ENCODE results near the gene CDKAL1.

CDKAL1 gene

DNA sequence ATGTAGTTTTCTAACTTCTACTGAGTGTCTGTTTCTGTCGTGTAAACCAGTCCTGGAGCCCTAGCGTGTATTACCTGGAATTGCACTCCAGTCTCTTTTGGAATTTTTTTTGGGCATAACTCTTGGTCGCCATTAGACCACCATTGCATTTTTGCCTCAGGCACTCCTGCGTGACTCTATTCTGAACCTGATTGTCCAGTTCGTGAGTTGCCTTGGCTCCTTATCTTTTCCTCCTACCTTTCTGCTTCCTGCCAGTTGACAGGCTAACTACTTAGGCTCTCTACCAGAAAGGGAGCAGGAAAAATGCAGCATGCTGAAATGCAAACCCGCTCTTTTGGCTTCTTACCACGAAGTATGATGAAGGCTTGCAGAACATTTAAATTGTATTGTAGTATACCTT, 568.4 kb downstream of the CDKAL1 start:
- H3K27ac ChIP-seq = no peak overlapping the region
- TF ChIP-seq, protein P1, sequence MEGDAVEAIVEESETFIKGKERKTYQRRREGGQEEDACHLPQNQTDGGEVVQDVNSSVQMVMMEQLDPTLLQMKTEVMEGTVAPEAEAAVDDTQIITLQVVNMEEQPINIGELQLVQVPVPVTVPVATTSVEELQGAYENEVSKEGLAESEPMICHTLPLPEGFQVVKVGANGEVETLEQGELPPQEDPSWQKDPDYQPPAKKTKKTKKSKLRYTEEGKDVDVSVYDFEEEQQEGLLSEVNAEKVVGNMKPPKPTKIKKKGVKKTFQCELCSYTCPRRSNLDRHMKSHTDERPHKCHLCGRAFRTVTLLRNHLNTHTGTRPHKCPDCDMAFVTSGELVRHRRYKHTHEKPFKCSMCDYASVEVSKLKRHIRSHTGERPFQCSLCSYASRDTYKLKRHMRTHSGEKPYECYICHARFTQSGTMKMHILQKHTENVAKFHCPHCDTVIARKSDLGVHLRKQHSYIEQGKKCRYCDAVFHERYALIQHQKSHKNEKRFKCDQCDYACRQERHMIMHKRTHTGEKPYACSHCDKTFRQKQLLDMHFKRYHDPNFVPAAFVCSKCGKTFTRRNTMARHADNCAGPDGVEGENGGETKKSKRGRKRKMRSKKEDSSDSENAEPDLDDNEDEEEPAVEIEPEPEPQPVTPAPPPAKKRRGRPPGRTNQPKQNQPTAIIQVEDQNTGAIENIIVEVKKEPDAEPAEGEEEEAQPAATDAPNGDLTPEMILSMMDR (conservative IDR thresholded peaks at IDR 0.05) = no peak

DNA sequence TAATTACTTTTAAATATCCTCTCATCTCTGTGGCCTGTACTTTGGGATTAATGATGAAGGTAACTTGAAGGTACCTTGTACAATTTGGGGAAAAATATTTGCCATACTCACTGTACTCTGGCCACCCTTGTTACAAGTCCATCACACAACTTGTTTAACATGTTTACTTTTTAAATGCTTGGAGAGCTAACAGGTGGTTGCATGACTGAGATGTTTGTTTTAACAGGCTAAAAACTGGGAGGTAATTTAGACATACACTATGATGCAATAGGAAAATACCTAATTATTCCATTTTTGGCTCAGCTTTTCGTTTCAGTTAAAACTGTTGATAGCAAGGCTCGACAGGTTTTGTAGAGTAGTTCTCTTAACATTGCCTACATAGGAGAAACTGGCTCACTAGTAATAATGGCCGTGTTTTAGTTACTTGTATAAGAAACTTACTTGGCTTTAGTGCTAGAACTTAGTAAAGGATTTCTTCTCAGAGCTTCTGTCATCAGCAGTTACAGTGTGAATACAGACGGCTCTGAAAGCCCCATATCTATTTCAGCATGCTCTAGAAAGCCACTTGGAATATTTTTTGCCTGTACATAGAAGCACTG, 569.5 kb downstream of the CDKAL1 start:
- H3K27ac ChIP-seq = peak overlapping the region; percentile 62

DNA sequence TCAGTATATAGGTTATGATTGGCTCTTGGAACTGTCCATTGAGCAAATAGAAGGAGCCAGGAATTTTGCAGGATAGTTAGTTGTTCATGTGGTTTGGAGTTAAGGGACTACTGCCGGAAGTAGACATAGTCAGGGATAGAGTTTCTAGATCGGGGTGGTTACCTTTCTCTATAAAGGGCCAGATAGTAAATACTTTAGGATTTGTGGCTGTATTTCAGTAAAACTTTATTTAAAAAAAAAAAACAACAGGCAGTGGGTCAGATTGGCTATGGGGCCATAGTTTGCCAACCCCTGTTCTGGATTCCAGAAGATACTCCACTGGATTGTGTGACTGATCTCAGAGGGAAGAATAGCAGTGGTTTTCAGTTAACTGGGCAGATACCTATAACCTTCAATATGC, 570.0 kb downstream of the CDKAL1 start:
- H3K27ac ChIP-seq = peak overlapping the region; percentile 62
- TF ChIP-seq, protein P1 (conservative IDR thresholded peaks at IDR 0.05) = no peak

More for the DNA sequence above, 569.5 kb downstream of the CDKAL1 start:
- TF ChIP-seq, protein P1 (conservative IDR thresholded peaks at IDR 0.05) = no peak

DNA sequence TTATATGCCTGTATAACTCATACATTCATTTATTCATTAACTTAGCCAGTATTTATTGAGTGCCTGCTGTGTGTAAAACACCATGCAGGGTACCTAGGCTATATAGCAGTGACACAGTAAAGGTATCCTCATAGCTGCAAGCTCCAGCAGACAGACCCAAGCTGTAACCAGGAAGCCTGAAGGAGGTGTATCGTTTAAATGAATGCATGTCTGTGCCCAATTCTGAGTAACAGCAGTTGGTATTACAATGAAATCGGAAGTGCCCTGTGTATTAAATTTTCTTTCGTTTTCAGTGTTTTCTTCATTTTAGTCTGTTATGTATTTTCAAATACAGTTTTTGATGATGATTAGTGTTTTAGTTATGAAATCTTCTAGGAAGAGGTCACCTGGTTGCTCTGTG, 573.5 kb downstream of the CDKAL1 start:
- no peak overlapping the region for H3K27ac ChIP-seq

DNA sequence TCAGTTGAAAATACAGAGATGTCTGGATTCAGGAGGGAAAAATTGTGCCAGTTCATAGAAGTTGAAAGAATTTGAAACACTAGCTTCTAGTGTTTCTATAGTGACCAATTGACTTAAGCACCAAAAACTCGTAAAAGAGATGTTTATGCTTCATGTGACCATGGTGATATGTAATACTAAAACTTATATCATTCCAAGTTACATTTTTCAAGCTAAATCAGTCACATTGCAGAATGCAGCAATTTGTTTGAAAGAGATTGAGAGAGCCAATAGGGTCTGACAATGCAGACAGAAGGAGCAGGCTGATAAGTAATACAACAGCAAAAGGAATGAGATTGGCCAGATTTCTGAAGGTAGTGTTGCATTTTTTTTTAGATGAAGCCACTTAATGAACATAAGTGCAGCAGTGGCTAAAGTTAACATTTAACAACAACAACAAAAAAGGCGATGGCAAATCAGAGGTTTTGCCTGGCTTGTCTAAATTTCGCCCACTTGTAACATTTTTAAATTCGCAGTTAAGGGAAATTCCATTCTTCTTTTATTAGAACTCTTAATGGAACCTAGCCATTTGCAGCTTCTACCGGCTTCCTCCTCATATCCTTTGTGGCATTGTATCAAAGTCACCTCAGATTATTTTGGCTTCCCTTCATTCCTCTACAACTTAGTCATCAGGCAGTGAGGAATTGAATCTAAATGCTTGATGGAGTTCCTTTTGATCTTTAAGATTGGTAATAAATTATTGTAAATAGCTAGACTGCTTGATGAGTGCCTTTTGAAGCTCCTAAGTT, 575.3 kb downstream of the CDKAL1 start:
- TF ChIP-seq, protein P1 (conservative IDR thresholded peaks at IDR 0.05) = no peak
- no peak overlapping the region for H3K27ac ChIP-seq

More for the DNA sequence above, 573.5 kb downstream of the CDKAL1 start:
- TF ChIP-seq, protein P1 (conservative IDR thresholded peaks at IDR 0.05) = no peak

DNA sequence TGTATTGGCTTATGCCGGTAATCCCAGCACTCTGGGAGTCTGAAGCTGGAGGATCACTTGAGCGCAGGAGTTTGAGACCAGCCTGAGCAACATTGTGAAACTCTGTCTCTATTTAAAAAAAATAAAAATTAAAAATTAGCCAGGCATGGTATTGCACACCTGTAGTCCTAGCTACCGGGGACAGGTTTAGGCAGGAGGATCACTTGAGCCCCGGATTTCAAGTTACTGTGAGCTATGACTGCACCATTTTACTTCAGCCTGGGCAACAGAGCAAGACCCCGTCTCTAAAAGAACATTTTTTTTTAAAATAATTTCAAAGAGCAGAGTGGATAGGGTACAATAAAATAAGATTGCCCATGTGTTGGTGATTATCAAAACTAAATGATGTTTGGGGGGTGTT, 576.4 kb downstream of the CDKAL1 start:
- TF ChIP-seq, protein P1 (conservative IDR thresholded peaks at IDR 0.05) = no peak
- no peak overlapping the region for H3K27ac ChIP-seq

DNA sequence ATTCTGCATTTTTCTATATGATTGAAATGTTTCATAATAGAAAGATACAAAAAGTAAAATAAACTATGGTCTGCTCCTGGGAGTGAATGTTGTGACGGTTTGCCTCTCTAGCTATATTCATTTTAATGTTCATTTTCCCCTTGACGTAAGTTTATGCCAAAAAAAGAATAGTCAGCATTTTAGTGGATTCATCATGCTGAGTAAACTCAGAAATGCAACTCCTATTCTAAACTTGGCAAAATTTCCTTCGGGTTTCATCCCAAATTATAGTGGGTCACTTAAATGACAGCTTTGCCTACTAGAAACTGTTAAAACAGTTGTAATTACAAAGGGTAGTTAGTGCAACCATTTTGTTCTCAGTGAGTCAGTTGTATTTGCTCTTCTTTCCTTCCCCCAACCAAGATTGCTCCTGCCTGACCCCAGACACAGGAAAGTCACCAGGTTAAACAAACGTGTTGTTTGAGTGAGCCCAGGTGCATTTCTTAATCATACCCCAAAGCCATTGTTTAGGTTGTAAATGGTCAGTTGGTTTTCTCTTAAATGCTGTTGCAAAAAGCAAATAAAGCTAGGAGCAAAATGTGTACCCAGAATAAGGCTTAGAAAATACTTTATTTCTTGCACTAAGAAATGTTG, 577.0 kb downstream of the CDKAL1 start:
- no peak overlapping the region for H3K27ac ChIP-seq
- TF ChIP-seq, protein P1 (conservative IDR thresholded peaks at IDR 0.05) = no peak
